HepG2 (cell line): ENCODE results near the gene DOLK. TPM values are rescaled to one million over a fixed set of nuclear protein-coding genes. Genes with fewer than 3 reads are reported as not detected.
A peak's percentile ranks its signal among the peaks of the same experiment; 100 is the strongest.

Experiments used
- ATRX ChIP-seq: sonication (generic); formaldehyde crosslinking; IDR thresholded peaks from 2 replicates; pipeline ENCODE4 v1.4.0; 2020; ENCODE audit warnings: missing genetic modification reagents, borderline replicate concordance
- EEA1 ChIP-seq: sonication (generic); formaldehyde crosslinking; IDR thresholded peaks from 2 replicates; pipeline ENCODE4 v1.5.1; 2020; ENCODE audit warnings: mild to moderate bottlenecking, missing genetic modification reagents, borderline replicate concordance
- GTF2F1 ChIP-seq: fragments of 150-350 bp; IDR thresholded peaks from 2 replicates; pipeline ENCODE4 v1.6.1; 2014; ENCODE audit warnings: low read length
- ISL2 ChIP-seq: sonication (generic); formaldehyde crosslinking; IDR thresholded peaks from 2 replicates; pipeline ENCODE4 v1.5.0; 2020; ENCODE audit warnings: missing genetic modification reagents
- MEIS1 ChIP-seq: sonication (generic); formaldehyde crosslinking; IDR thresholded peaks from 2 replicates; pipeline ENCODE4 v1.9.0; 2021; ENCODE audit warnings: mild to moderate bottlenecking, missing genetic modification reagents, moderate library complexity, borderline replicate concordance
- PHB2 ChIP-seq: fragments of 450-650 bp; IDR thresholded peaks from 2 replicates; pipeline ENCODE4 v1.6.1; 2018; ENCODE audit not compliant: partially characterized antibody
- PHF5A ChIP-seq: IDR thresholded peaks from one replicate; pipeline ENCODE4 v1.6.1; 2018; ENCODE audit warnings: low read depth, missing genetic modification reagents; ENCODE audit not compliant: unreplicated experiment
- SATB2 ChIP-seq: sonication (generic); formaldehyde crosslinking; IDR thresholded peaks from 2 replicates; pipeline ENCODE4 v1.5.0; 2020; ENCODE audit warnings: missing genetic modification reagents
- ZBTB1 ChIP-seq: sonication (generic); formaldehyde crosslinking; IDR thresholded peaks from 2 replicates; pipeline ENCODE4 v1.4.0; 2020; ENCODE audit warnings: missing genetic modification reagents, borderline replicate concordance
- ZFP90 ChIP-seq: sonication (generic); formaldehyde crosslinking; IDR thresholded peaks from 2 replicates; pipeline ENCODE4 v1.8.0; 2022; ENCODE audit warnings: missing genetic modification reagents, mild to moderate bottlenecking, inconsistent platforms, borderline replicate concordance
- ZMYM4 ChIP-seq: sonication (generic); formaldehyde crosslinking; IDR thresholded peaks from 2 replicates; pipeline ENCODE4 v1.8.1; 2023; ENCODE audit warnings: mild to moderate bottlenecking, missing genetic modification reagents
- ZNF225 ChIP-seq: sonication (generic); formaldehyde crosslinking; IDR thresholded peaks from 2 replicates; pipeline ENCODE4 v1.4.0; 2020; ENCODE audit warnings: mild to moderate bottlenecking, missing genetic modification reagents
- ZNF234 ChIP-seq: sonication (generic); formaldehyde crosslinking; conservative IDR thresholded peaks from 2 replicates; pipeline ENCODE4 v1.5.1; 2020; ENCODE audit warnings: mild to moderate bottlenecking, missing genetic modification reagents
- ZNF367 ChIP-seq: sonication (generic); formaldehyde crosslinking; IDR thresholded peaks from 2 replicates; pipeline ENCODE4 v1.4.0; 2020; ENCODE audit warnings: missing genetic modification reagents, borderline replicate concordance
- ZNF674 ChIP-seq: sonication (generic); formaldehyde crosslinking; IDR thresholded peaks from 2 replicates; pipeline ENCODE4 v1.5.0; 2020; ENCODE audit warnings: low read depth, mild to moderate bottlenecking, missing genetic modification reagents
- ZNF841 ChIP-seq: sonication (generic); formaldehyde crosslinking; IDR thresholded peaks from 2 replicates; pipeline ENCODE4 v1.8.1; 2023; ENCODE audit warnings: missing genetic modification reagents, borderline replicate concordance
- polyA plus RNA-seq, 8 experiments: library from polyadenylated mRNA; depleted of rRNA in 3 of 8; stranded (reverse) in 7 of 8; unstranded in 1 of 8; fragments of >200 nt; fragmentation: Illumina TruSeq in 4 of 8; extraction: Trizol in 4 of 8; gene quantifications; 2 replicates each; pipeline versions ENCODE4 v1.2.1 to v1.2.3, GENCODE V29; 2011 to 2016; ENCODE audit warnings: low read depth in 4 of 8, missing spikeins in 1 of 8, mixed read lengths in 1 of 8; ENCODE audit not compliant: insufficient read depth in 1 of 8
- total RNA-seq, 5 experiments: library from RNA; depleted of rRNA; stranded (reverse); fragments of >200 nt; fragmentation: Illumina TruSeq; extraction: Trizol; gene quantifications; 2 replicates each; pipeline ENCODE4 v1.2.3, GENCODE V29; 2016; ENCODE audit warnings: low read depth in 1 of 5
- TF ChIP-seq, protein P1 (sequence below): sonication (generic); formaldehyde crosslinking; IDR thresholded peaks from 2 replicates; pipeline ENCODE4 v1.4.0; 2020; ENCODE audit warnings: missing genetic modification reagents
- TF ChIP-seq, protein P2 (sequence below): conservative IDR thresholded peaks from 2 replicates; pipeline ENCODE4 v1.6.1; 2018; ENCODE audit warnings: missing genetic modification reagents
- TF ChIP-seq, protein P3 (sequence below): IDR thresholded peaks from 2 replicates; pipeline ENCODE4 v1.6.1; 2018; ENCODE audit warnings: missing genetic modification reagents, mild to moderate bottlenecking, missing compliant biosample characterization
- TF ChIP-seq, protein P4 (sequence below): sonication (generic); formaldehyde crosslinking; IDR thresholded peaks from 2 replicates; pipeline ENCODE4 v1.4.0; 2020; ENCODE audit warnings: missing genetic modification reagents
- TF ChIP-seq, protein P5 (sequence below), 2 experiments: IDR thresholded peaks; 2 replicates each; pipeline ENCODE4 v1.6.1; 2011 to 2012; ENCODE audit warnings: low read length in 2 of 2, borderline replicate concordance in 1 of 2, low read depth in 1 of 2, mild to moderate bottlenecking in 1 of 2, moderate library complexity in 1 of 2

Gene DOLK
- total and polyA plus RNA-seq, 2 of the 13 experiments (the other 11 are each of a cell fraction or from before 2014, with no cell fraction given): 15.4 to 18.7 TPM

DNA sequence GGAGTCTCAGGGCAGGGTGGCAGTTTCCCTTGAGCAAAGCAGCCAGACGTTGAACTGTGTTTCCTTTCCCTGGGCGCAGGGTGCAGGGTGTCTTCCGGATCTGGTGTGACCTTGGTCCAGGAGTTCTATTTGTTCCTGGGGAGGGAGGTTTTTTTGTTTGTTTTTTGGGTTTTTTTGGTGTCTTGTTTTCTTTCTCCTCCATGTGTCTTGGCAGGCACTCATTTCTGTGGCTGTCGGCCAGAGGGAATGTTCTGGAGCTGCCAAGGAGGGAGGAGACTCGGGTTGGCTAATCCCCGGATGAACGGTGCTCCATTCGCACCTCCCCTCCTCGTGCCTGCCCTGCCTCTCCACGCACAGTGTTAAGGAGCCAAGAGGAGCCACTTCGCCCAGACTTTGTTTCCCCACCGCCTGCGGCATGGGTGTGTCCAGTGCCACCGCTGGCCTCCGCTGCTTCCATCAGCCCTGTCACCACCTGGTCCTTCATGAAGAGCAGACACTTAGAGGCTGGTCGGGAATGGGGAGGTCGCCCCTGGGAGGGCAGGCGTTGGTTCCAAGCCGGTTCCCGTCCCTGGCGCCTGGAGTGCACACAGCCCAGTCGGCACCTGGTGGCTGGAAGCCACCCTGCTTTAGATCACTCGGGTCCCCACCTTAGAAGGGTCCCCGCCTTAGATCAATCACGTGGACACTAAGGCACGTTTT, 30.1 kb downstream of the DOLK start (continued):
- TF ChIP-seq, protein P1, sequence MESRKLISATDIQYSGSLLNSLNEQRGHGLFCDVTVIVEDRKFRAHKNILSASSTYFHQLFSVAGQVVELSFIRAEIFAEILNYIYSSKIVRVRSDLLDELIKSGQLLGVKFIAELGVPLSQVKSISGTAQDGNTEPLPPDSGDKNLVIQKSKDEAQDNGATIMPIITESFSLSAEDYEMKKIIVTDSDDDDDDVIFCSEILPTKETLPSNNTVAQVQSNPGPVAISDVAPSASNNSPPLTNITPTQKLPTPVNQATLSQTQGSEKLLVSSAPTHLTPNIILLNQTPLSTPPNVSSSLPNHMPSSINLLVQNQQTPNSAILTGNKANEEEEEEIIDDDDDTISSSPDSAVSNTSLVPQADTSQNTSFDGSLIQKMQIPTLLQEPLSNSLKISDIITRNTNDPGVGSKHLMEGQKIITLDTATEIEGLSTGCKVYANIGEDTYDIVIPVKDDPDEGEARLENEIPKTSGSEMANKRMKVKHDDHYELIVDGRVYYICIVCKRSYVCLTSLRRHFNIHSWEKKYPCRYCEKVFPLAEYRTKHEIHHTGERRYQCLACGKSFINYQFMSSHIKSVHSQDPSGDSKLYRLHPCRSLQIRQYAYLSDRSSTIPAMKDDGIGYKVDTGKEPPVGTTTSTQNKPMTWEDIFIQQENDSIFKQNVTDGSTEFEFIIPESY (CRISPR knock-in tag): peak; percentile 70; the same call in 1 of the 2 replicates
- TF ChIP-seq ZFP90 (CRISPR knock-in tag) (peak; percentile 53; the same call in 1 of the 2 replicates), ZNF234 (CRISPR knock-in tag) (no peak), ZNF674 (CRISPR knock-in tag) (no peak), PHB2 (no peak), ZNF225 (CRISPR knock-in tag) (no peak), ZBTB1 (CRISPR knock-in tag) (no peak), PHF5A (CRISPR knock-in tag) (no peak), ISL2 (0 out of 2 replicates have a peak, but pooled peaks have one; percentile 38), EEA1 (CRISPR knock-in tag) (no peak), MEIS1 (peak; percentile 34; the same call in 1 of the 2 replicates), GTF2F1 (no peak), ZMYM4 (CRISPR knock-in tag) (peak; percentile 53; the same call in 1 of the 2 replicates), ZNF841 (CRISPR knock-in tag) (no peak), ATRX (CRISPR knock-in tag) (no peak), SATB2 (no peak), ZNF367 (CRISPR knock-in tag) (no peak)
- TF ChIP-seq, protein P2, sequence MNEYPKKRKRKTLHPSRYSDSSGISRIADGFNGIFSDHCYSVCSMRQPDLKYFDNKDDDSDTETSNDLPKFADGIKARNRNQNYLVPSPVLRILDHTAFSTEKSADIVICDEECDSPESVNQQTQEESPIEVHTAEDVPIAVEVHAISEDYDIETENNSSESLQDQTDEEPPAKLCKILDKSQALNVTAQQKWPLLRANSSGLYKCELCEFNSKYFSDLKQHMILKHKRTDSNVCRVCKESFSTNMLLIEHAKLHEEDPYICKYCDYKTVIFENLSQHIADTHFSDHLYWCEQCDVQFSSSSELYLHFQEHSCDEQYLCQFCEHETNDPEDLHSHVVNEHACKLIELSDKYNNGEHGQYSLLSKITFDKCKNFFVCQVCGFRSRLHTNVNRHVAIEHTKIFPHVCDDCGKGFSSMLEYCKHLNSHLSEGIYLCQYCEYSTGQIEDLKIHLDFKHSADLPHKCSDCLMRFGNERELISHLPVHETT (CRISPR knock-in tag): no peak
- TF ChIP-seq, protein P3, sequence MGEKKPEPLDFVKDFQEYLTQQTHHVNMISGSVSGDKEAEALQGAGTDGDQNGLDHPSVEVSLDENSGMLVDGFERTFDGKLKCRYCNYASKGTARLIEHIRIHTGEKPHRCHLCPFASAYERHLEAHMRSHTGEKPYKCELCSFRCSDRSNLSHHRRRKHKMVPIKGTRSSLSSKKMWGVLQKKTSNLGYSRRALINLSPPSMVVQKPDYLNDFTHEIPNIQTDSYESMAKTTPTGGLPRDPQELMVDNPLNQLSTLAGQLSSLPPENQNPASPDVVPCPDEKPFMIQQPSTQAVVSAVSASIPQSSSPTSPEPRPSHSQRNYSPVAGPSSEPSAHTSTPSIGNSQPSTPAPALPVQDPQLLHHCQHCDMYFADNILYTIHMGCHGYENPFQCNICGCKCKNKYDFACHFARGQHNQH (CRISPR knock-in tag): peak; percentile 87
- TF ChIP-seq, protein P4, sequence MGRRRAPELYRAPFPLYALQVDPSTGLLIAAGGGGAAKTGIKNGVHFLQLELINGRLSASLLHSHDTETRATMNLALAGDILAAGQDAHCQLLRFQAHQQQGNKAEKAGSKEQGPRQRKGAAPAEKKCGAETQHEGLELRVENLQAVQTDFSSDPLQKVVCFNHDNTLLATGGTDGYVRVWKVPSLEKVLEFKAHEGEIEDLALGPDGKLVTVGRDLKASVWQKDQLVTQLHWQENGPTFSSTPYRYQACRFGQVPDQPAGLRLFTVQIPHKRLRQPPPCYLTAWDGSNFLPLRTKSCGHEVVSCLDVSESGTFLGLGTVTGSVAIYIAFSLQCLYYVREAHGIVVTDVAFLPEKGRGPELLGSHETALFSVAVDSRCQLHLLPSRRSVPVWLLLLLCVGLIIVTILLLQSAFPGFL: no peak
- TF ChIP-seq, protein P5, sequence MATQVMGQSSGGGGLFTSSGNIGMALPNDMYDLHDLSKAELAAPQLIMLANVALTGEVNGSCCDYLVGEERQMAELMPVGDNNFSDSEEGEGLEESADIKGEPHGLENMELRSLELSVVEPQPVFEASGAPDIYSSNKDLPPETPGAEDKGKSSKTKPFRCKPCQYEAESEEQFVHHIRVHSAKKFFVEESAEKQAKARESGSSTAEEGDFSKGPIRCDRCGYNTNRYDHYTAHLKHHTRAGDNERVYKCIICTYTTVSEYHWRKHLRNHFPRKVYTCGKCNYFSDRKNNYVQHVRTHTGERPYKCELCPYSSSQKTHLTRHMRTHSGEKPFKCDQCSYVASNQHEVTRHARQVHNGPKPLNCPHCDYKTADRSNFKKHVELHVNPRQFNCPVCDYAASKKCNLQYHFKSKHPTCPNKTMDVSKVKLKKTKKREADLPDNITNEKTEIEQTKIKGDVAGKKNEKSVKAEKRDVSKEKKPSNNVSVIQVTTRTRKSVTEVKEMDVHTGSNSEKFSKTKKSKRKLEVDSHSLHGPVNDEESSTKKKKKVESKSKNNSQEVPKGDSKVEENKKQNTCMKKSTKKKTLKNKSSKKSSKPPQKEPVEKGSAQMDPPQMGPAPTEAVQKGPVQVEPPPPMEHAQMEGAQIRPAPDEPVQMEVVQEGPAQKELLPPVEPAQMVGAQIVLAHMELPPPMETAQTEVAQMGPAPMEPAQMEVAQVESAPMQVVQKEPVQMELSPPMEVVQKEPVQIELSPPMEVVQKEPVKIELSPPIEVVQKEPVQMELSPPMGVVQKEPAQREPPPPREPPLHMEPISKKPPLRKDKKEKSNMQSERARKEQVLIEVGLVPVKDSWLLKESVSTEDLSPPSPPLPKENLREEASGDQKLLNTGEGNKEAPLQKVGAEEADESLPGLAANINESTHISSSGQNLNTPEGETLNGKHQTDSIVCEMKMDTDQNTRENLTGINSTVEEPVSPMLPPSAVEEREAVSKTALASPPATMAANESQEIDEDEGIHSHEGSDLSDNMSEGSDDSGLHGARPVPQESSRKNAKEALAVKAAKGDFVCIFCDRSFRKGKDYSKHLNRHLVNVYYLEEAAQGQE (IDR thresholded peaks at IDR 0.05; ENCODE audit: borderline replicate concordance in 1 of 2, low read depth in 1 of 2, low read length in 2 of 2): no peak
